ENCODE results near the gene WNT11.
"Not testable (repeated sequence)": the region's sequence is repeated elsewhere in the genome, so short reads cannot be mapped to it uniquely, and the experiment has no call there.

GRCh38 chr11:76198691-76199090 lies 7.6 kb downstream of the WNT11 start:
- not testable (repeated sequence) for TF ChIP-seq CTCF, POLR2A (IDR thresholded peaks at IDR 0.05)
